ENCODE data around the gene PARP14.
"Not testable (repeated sequence)": the region's sequence is repeated elsewhere in the genome, so short reads cannot be mapped to it uniquely, and the experiment has no call there.

PARP14 gene

GRCh38 chr3:122719273-122719921 lies 38.8 kb downstream of the PARP14 start:
- DNase-seq = no peak

- DNase-seq = no peak
These were observed 44.5 kb downstream of the PARP14 start for GRCh38 chr3:122725106-122725505.

GRCh38 chr3:122727294-122727693 lies 46.7 kb downstream of the PARP14 start:
- no peak for DNase-seq

- DNase-seq = no peak
These were observed 47.1 kb downstream of the PARP14 start for GRCh38 chr3:122727766-122728165.

GRCh38 chr3:122728186-122728585 lies 47.5 kb downstream of the PARP14 start:
- no peak for DNase-seq

GRCh38 chr3:122728756-122729514 lies 48.3 kb downstream of the PARP14 start:
- no peak for DNase-seq

GRCh38 chr3:122730240-122730639 lies 49.6 kb downstream of the PARP14 start:
- DNase-seq = no peak

- not testable (repeated sequence) for DNase-seq
These were observed 52.3 kb downstream of the PARP14 start for GRCh38 chr3:122732682-122733525.

- no peak for DNase-seq
These were observed 58.5 kb downstream of the PARP14 start for GRCh38 chr3:122739172-122739571.

- DNase-seq = no peak
These were observed 61.6 kb downstream of the PARP14 start for GRCh38 chr3:122742234-122742633.

- DNase-seq = no peak
These were observed 63.0 kb downstream of the PARP14 start for GRCh38 chr3:122743581-122744120.

GRCh38 chr3:122745369-122746021 lies 64.9 kb downstream of the PARP14 start:
- no peak for DNase-seq

- not testable (repeated sequence) for DNase-seq
These were observed 66.7 kb downstream of the PARP14 start for GRCh38 chr3:122747295-122747694.

- no peak for DNase-seq
These were observed 67.7 kb downstream of the PARP14 start for GRCh38 chr3:122748347-122748746.

GRCh38 chr3:122754929-122755328 lies 74.3 kb downstream of the PARP14 start:
- no peak for DNase-seq

GRCh38 chr3:122755491-122755890 lies 74.9 kb downstream of the PARP14 start:
- DNase-seq = no peak

- no peak for DNase-seq
These were observed 78.4 kb downstream of the PARP14 start for GRCh38 chr3:122758877-122759560.

GRCh38 chr3:122760453-122761271 lies 80.0 kb downstream of the PARP14 start:
- no peak for DNase-seq

GRCh38 chr3:122766430-122766829 lies 85.8 kb downstream of the PARP14 start:
- DNase-seq = no peak

- DNase-seq = no peak
These were observed 87.1 kb downstream of the PARP14 start for GRCh38 chr3:122767540-122768372.
